ENCODE data around the gene GABRB1.

- TF ChIP-seq CTCF (conservative IDR thresholded peaks at IDR 0.05 in 1 of 2, IDR thresholded peaks at IDR 0.05 in 1 of 2; ENCODE audit: low read depth in 1 of 2, low read length in 2 of 2): no peak
- TF ChIP-seq EZH2 (IDR thresholded peaks at IDR 0.05; ENCODE audit: low read length, missing control alignments): no peak
These were observed 354.8 kb downstream of the GABRB1 start for GRCh38 chr4:47386146-47386545.

All from fibroblast of lung (primary cell).